HEK293T (cell line): ENCODE data around the gene LILRB4.

Experiments
- CTCF ChIA-PET: fragments of 350-600 bp; formaldehyde crosslinking; extraction: SDS; loops from one replicate; lab custom pipeline; 2021; ENCODE audit warnings: antibody characterized with exemption, inconsistent platforms; lab: Yijun Ruan, JAX
- POLR2A ChIA-PET: fragments of 350-600 bp; formaldehyde crosslinking; extraction: SDS; loops from one replicate; lab custom pipeline; 2020; ENCODE audit warnings: antibody characterized with exemption, inconsistent platforms; lab: Yijun Ruan, JAX
- DNase-seq: peaks from one replicate; pipeline ENCODE4 v3.0.0; 2012; ENCODE audit warnings: mixed read lengths; ENCODE audit errors: extremely low spot score
- ARNT ChIP-seq: fragments of 450-650 bp; IDR thresholded peaks from 2 replicates; pipeline ENCODE4 v1.6.1; 2017; ENCODE audit warnings: mild to moderate bottlenecking
- BHLHE40 ChIP-seq: fragments of 450-650 bp; IDR thresholded peaks from 2 replicates; pipeline ENCODE4 v1.6.1; 2016; ENCODE audit warnings: mild to moderate bottlenecking, moderate library complexity, borderline replicate concordance
- CTBP1 ChIP-seq: fragments of 450-650 bp; IDR thresholded peaks from 2 replicates; pipeline ENCODE4 v1.6.1; 2016; ENCODE audit warnings: borderline replicate concordance
- ELF4 ChIP-seq: fragments of 450-650 bp; IDR thresholded peaks from 2 replicates; pipeline ENCODE4 v1.6.1; 2017; ENCODE audit warnings: antibody characterized with exemption
- FOXA1 ChIP-seq: fragments of 450-650 bp; IDR thresholded peaks from 2 replicates; pipeline ENCODE4 v1.6.1; 2016; ENCODE audit warnings: mild to moderate bottlenecking
- FOXK2 ChIP-seq: fragments of 450-650 bp; IDR thresholded peaks from 2 replicates; pipeline ENCODE4 v1.6.1; 2016; ENCODE audit warnings: mild to moderate bottlenecking
- FOXM1 ChIP-seq: fragments of 450-650 bp; IDR thresholded peaks from 2 replicates; pipeline ENCODE4 v1.6.1; 2017; ENCODE audit warnings: mild to moderate bottlenecking, borderline replicate concordance
- HDGF ChIP-seq: fragments of 450-650 bp; IDR thresholded peaks from 2 replicates; pipeline ENCODE4 v1.6.1; 2017; ENCODE audit warnings: antibody characterized with exemption, borderline replicate concordance
- L3MBTL2 ChIP-seq: fragments of 450-650 bp; conservative IDR thresholded peaks from 2 replicates; pipeline ENCODE4 v1.6.1; 2016; ENCODE audit warnings: mild to moderate bottlenecking
- LEF1 ChIP-seq: fragments of 450-650 bp; IDR thresholded peaks from 2 replicates; pipeline ENCODE4 v1.6.1; 2017; ENCODE audit warnings: mild to moderate bottlenecking, borderline replicate concordance
- NFRKB ChIP-seq: fragments of 450-650 bp; IDR thresholded peaks from 2 replicates; pipeline ENCODE4 v1.6.1; 2016; ENCODE audit warnings: mild to moderate bottlenecking, moderate library complexity
- SP1 ChIP-seq: fragments of 450-650 bp; IDR thresholded peaks from 2 replicates; pipeline ENCODE4 v1.6.1; 2017
- SUZ12 ChIP-seq: fragments of 450-650 bp; IDR thresholded peaks from 2 replicates; pipeline ENCODE4 v1.6.1; 2016; ENCODE audit warnings: mild to moderate bottlenecking
- TARDBP ChIP-seq: fragments of 450-650 bp; IDR thresholded peaks from 2 replicates; pipeline ENCODE4 v1.6.1; 2016
- ZNF384 ChIP-seq: fragments of 450-650 bp; IDR thresholded peaks from 2 replicates; pipeline ENCODE4 v1.6.1; 2016
- TF ChIP-seq, protein P1 (sequence below): fragments of 450-650 bp; IDR thresholded peaks from 2 replicates; pipeline ENCODE4 v1.6.1; 2016

Gene LILRB4

DNA sequence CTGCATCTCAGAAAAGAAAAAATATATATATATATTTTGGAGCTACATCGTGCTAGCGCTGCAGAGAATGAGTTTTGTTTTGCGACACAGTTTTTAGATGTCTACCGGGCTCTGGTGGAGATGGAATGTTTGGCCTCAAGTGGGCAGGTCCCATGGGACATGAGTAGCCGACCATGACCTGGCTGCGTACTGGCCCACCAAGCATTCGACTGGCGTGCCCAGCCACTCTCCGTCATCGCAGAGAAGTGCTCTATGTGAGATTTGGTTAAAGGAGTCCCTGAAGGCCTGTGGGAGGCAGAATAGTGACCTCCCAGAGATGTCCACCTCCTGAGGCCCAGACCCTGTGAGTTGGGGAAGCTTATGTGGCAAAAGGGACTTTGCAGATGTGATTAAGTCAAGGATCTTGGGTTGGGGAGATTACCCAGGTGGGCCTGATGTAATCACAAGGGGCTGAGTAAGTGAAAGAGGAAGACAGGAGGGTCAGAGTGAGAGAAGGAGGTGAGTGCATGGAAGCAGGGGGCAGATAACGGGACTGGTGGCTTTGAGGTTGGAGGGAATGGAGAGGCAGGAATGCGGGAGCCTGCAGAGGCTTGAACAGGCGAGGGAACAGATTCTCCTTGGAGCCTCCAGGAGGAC lies 821 bp upstream of the LILRB4 start:
- no peak for DNase-seq
- TF ChIP-seq ZNF384 (no peak), HDGF (no peak), LEF1 (no peak), ARNT (no peak), ELF4 (no peak), FOXK2 (no peak), FOXM1 (no peak), NFRKB (no peak), SUZ12 (no peak), L3MBTL2 (no peak), TARDBP (no peak), BHLHE40 (no peak), FOXA1 (no peak), SP1 (no peak), CTBP1 (no peak)
- TF ChIP-seq, protein P1, sequence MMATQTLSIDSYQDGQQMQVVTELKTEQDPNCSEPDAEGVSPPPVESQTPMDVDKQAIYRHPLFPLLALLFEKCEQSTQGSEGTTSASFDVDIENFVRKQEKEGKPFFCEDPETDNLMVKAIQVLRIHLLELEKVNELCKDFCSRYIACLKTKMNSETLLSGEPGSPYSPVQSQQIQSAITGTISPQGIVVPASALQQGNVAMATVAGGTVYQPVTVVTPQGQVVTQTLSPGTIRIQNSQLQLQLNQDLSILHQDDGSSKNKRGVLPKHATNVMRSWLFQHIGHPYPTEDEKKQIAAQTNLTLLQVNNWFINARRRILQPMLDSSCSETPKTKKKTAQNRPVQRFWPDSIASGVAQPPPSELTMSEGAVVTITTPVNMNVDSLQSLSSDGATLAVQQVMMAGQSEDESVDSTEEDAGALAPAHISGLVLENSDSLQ = no peak
- ChIA-PET CTCF (interaction anchor here (1.5 kb wide), 1 partner anchor 13 kb away, joined by 3 read pairs; no protein-coding TSS in a partner anchor), POLR2A (no interaction called here)

DNA sequence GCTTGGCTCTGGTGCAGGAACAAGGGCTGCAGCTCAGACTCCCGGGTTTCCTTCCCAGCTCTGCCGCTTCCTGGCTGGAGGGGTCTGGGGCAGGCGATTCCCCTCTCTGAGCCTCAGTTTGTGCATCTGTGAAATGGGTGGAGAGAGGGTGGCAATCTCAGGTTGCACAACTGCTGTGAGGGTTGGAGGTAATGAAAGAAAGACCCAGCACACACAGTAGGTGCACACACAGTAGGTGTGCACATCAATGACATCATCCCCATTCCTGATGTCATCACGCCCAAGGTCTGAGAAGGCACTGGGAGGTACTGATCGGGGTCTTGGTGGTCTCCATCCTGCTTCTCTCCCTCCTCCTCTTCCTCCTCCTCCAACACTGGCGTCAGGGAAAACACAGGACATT lies 2.7 kb downstream of the LILRB4 start:
- no peak for DNase-seq
- TF ChIP-seq FOXA1 = no peak
- no peak for TF ChIP-seq BHLHE40
- CTCF ChIA-PET = no interaction called here
- POLR2A ChIA-PET = no interaction called here

DNA sequence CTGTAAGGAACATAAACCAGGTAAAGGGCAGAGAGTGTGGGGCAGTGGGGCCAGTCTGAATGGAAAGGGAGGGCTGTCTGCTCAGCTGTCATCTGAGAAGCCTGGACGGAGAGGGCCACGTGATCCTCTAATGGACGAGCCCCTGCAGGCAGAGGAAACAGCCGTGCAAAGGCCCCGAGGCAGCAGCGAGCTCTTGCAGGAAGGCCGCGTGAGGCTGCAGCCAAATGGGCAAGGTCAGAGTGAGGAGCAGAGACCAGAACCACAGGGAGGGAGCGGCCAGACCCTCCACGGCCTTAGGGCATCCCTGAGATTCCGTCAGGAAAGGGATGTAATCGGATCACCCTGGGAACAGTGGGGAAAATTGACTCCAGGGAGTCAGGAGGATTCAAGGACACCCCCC lies 4.4 kb downstream of the LILRB4 start:
- TF ChIP-seq ZNF384 (no peak), SUZ12 (no peak), L3MBTL2 (no peak), TARDBP (no peak), NFRKB (no peak), FOXM1 (no peak), SP1 (no peak), FOXA1 (no peak), CTBP1 (no peak), LEF1 (no peak), ELF4 (no peak), ARNT (no peak), FOXK2 (no peak), BHLHE40 (no peak)
- TF ChIP-seq, protein P1 = no peak
- POLR2A ChIA-PET = no interaction called here
- CTCF ChIA-PET = no interaction called here
- no peak for DNase-seq

DNA sequence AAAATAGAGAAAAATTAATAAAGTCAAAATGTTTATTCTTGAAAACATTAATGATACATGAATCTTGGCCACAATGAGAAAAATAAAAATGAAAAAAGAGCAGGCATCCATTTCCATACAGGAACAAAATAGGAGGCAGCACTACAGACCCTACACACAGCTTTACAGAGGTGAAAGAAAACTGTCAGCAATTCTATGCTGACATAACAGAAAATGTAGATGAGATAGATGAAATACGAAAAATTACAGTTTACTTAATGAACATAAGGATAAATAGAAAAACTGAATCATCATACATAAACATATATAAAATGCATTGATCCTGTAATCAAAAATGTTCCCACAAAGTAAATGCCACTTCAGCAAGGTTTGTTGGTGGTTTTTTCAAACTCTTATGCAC lies 5.6 kb downstream of the LILRB4 start:
- no peak for DNase-seq
- POLR2A ChIA-PET = no interaction called here
- TF ChIP-seq NFRKB = no peak
- TF ChIP-seq FOXM1 = no peak
- TF ChIP-seq ARNT = no peak
- no peak for TF ChIP-seq FOXA1
- no peak for TF ChIP-seq HDGF
- TF ChIP-seq, protein P1 = no peak
- TF ChIP-seq SUZ12 = no peak
- no peak for TF ChIP-seq L3MBTL2
- TF ChIP-seq TARDBP = no peak
- CTCF ChIA-PET = no interaction called here

DNA sequence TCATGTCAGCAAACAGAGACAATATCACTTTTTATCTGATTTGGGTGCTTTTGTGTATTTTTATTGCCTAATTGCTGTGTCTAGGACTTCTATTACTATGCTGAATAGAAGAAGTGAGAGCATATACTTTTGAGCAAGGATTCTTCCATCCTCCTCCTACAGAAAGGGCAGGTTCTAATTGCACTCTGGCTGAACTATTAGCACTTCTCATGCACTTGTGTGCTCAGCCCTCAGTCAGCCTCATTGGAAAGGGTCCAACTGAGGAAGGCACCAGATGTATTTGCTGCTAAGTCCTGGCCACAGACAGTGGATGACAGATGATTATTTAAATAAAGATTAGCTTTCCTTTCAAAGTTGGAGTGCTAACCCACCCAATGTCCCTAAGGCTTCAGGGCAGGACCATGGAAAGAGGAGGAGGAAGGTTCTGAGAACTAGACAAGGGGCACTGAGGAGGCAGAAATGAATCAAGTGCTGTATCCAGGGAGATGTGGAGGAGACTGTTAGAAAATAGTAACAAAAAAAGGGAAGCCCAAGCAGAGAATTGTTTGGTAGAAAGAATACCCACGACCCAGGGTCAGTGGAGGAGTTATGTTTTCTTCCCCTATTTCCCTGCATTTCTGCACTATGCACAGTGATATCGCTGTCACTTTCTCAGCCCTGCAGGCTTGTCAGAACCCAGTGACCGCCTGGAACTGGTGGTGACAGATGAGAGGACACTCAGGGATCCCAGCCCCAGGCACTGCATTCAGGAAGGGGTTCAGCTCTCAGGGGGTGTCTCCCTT lies 8.0 kb downstream of the LILRB4 start:
- TF ChIP-seq SP1 = no peak
- TF ChIP-seq LEF1 = no peak
- TF ChIP-seq FOXA1 = no peak
- no peak for TF ChIP-seq ARNT
- TF ChIP-seq, protein P1 = no peak
- TF ChIP-seq SUZ12 = no peak
- TF ChIP-seq FOXK2 = no peak
- TF ChIP-seq ELF4 = no peak
- no peak for TF ChIP-seq HDGF
- TF ChIP-seq ZNF384 = no peak
- no peak for TF ChIP-seq NFRKB
- TF ChIP-seq BHLHE40 = no peak
- TF ChIP-seq L3MBTL2 = no peak
- no peak for TF ChIP-seq FOXM1
- TF ChIP-seq CTBP1 = no peak
- TF ChIP-seq TARDBP = no peak
- ChIA-PET CTCF (interaction anchor here (0.8 kb wide), 1 partner anchor 191 kb away, joined by 3 read pairs; no protein-coding TSS in a partner anchor), POLR2A (no interaction called here)
- DNase-seq = no peak
